Testis (tissue), 3 donors: ENCODE measurements around the gene MYO18B. TPM values are rescaled to one million over a fixed set of nuclear protein-coding genes. Genes with fewer than 3 reads are reported as not detected.

Experiments used
- DNase-seq: peaks from one replicate; pipeline ENCODE4 v3.0.0-alpha.2; 2019
- H3K27ac ChIP-seq, 2 donors: fragments of 200-600 bp; sonication (generic); one replicate each; pipeline ENCODE4 v1.5.1; 2019
- H3K27me3 ChIP-seq: fragments of 200-600 bp; sonication (generic); one replicate; pipeline ENCODE4 v1.5.1; 2019
- H3K36me3 ChIP-seq: fragments of 200-600 bp; sonication (generic); one replicate; pipeline ENCODE4 v1.5.1; 2017; ENCODE audit warnings: low read depth; ENCODE audit errors: missing control alignments
- H3K4me1 ChIP-seq: fragments of 200-600 bp; sonication (generic); one replicate; pipeline ENCODE4 v1.5.1; 2019
- H3K4me3 ChIP-seq, 2 donors: fragments of 200-600 bp; sonication (generic); one replicate each; pipeline ENCODE4 v1.5.1; 2017 to 2019
- H3K9me3 ChIP-seq: fragments of 200-600 bp; sonication (generic); one replicate; pipeline ENCODE4 v1.5.1; 2017
- CTCF ChIP-seq, 3 experiments: fragments of 450-650 bp in 2 of 3; fragments of 200-600 bp in 1 of 3; sonication (generic) in 1 of 3; IDR thresholded peaks; one replicate each; pipeline ENCODE4 v1.5.1; 2016 to 2019; ENCODE audit warnings: antibody characterized with exemption in 3 of 3, mild to moderate bottlenecking in 2 of 3, moderate library complexity in 1 of 3
- POLR2A ChIP-seq: fragments of 450-650 bp; IDR thresholded peaks from one replicate; pipeline ENCODE4 v1.6.1; 2017; ENCODE audit warnings: antibody characterized with exemption, mild to moderate bottlenecking, moderate library complexity
- WGBS, 2 donors: methylation state at CpG; one replicate each; pipeline ENCODE4 v1.1.5; 2018; 5-methylcytosine and 5-hydroxymethylcytosine counted together
- intact Hi-C: fragments of 100-400 bp; cut with DNase I; formaldehyde crosslinking; loops from one replicate; pipeline ENCODE4 v1.15.1; 2023; ENCODE audit warnings: low total_unique reads
- polyA plus RNA-seq: library from polyadenylated mRNA; stranded (reverse); fragments of 350-450 nt; fragmentation: Illumina TruSeq; extraction: RNeasy Lipid Tissue Mini Kit (QIAGEN cat#74804); gene quantifications from one replicate; pipeline ENCODE4 v1.2.3, GENCODE V29; 2014; ENCODE audit warnings: low read depth, low replicate concordance; ENCODE audit not compliant: insufficient read depth
- total RNA-seq, 2 donors: library from RNA; depleted of rRNA; stranded (reverse); fragments of >200 nt; gene quantifications; one replicate each; pipeline ENCODE4 v1.2.3, GENCODE V29; 2016

Gene MYO18B
- total and polyA plus RNA-seq, 3 donors from 2014 or later: 23.6 to 40.3 (median 28.6) TPM

- no peak for TF ChIP-seq CTCF (IDR thresholded peaks at IDR 0.05)
- TF ChIP-seq POLR2A: no peak
- Histone ChIP-seq H3K4me3 (peak overlapping the region in 1 of 2 donors; percentile 36), H3K36me3 (no peaks in the 10 kb centered on the region), H3K4me1 (no peaks in the 10 kb centered on the region), H3K9me3 (no peaks in the 10 kb centered on the region), H3K27me3 (no peaks in the 10 kb centered on the region), H3K27ac (no peak overlapping the region)
- intact Hi-C loops: no loop called here
- no peak for DNase-seq
- 61 to 64% methylated on average over 21 to 24 of the region's 24 CpGs for WGBS, 2 donors
Measured at GRCh38 chr22:25754527-25755202, 12.7 kb downstream of the MYO18B start.

GRCh38 chr22:25757686-25758085, 15.7 kb downstream of the MYO18B start:
- no peaks in the 10 kb centered on the region for H3K27me3 ChIP-seq
- no peak overlapping the region for H3K4me3 ChIP-seq
- TF ChIP-seq CTCF (IDR thresholded peaks at IDR 0.05) (no peak), POLR2A (no peak)
- no peaks in the 10 kb centered on the region for H3K36me3 ChIP-seq
- no peaks in the 10 kb centered on the region for H3K9me3 ChIP-seq
- intact Hi-C loops: no loop called here
- no peaks in the 10 kb centered on the region for H3K4me1 ChIP-seq
- no peak for DNase-seq
- H3K27ac ChIP-seq: no peak overlapping the region
- WGBS, 2 donors: 41 to 49% methylated on average over 3 of the region's 3 CpGs

GRCh38 chr22:25758316-25758715, 16.3 kb downstream of the MYO18B start:
- Histone ChIP-seq H3K4me1 (no peaks in the 10 kb centered on the region), H3K27ac (no peak overlapping the region), H3K27me3 (no peaks in the 10 kb centered on the region), H3K4me3 (no peak overlapping the region), H3K36me3 (no peaks in the 10 kb centered on the region), H3K9me3 (no peaks in the 10 kb centered on the region)
- 75 to 85% methylated on average over 8 of the region's 8 CpGs for WGBS, 2 donors
- intact Hi-C loops: no loop called here
- no peak for DNase-seq
- TF ChIP-seq POLR2A: no peak
- no peak for TF ChIP-seq CTCF (IDR thresholded peaks at IDR 0.05)

GRCh38 chr22:25759825-25760231, 17.8 kb downstream of the MYO18B start:
- no peaks in the 10 kb centered on the region for H3K36me3 ChIP-seq
- H3K4me1 ChIP-seq: no peaks in the 10 kb centered on the region
- no peak for TF ChIP-seq CTCF (IDR thresholded peaks at IDR 0.05)
- TF ChIP-seq POLR2A: no peak
- intact Hi-C loops: no loop called here
- 73 to 77% methylated on average over 5 of the region's 5 CpGs for WGBS, 2 donors
- no peak for DNase-seq
- no peak overlapping the region for H3K4me3 ChIP-seq
- no peak overlapping the region for H3K27ac ChIP-seq
- H3K9me3 ChIP-seq: no peaks in the 10 kb centered on the region
- no peaks in the 10 kb centered on the region for H3K27me3 ChIP-seq

- Histone ChIP-seq H3K27ac (no peak overlapping the region), H3K9me3 (no peaks in the 10 kb centered on the region), H3K36me3 (no peaks in the 10 kb centered on the region), H3K27me3 (no peaks in the 10 kb centered on the region), H3K4me1 (no peaks in the 10 kb centered on the region), H3K4me3 (no peak overlapping the region)
- intact Hi-C loops: no loop called here
- DNase-seq: no peak
- WGBS, 2 donors: 61 to 89% methylated on average over 2 of the region's 2 CpGs
- TF ChIP-seq CTCF (IDR thresholded peaks at IDR 0.05) (no peak), POLR2A (no peak)
Measured at GRCh38 chr22:25760294-25760693, 18.3 kb downstream of the MYO18B start.
